GM23338 (cell line): ENCODE data around the gene THADA. TPM values are rescaled to one million over a fixed set of nuclear protein-coding genes. Genes with fewer than 3 reads are reported as not detected.

Experiments used
- ATAC-seq: fragments of 200-7000 bp; cut with Tn5 transposase; 3 replicates; pipeline ENCODE4 v1.9.1; 2020
- DNase-seq: peaks from one replicate; pipeline ENCODE4 v3.0.0-alpha.2; 2015; ENCODE audit warnings: low spot score
- H2AFZ ChIP-seq: fragments of 200-600 bp; sonication (generic); 2 replicates; pipeline ENCODE4 v1.8.0; 2016; ENCODE audit warnings: antibody characterized with exemption, mild to moderate bottlenecking, moderate library complexity
- H3F3A ChIP-seq: fragments of 200-600 bp; sonication (generic); replicated peaks from 2 replicates; pipeline ENCODE4 v1.8.0; 2017; ENCODE audit warnings: antibody characterized with exemption, mixed run types, low read depth
- H3K27ac ChIP-seq: fragments of 200-600 bp; sonication (generic); 2 replicates; pipeline ENCODE4 v1.6.1; 2016; ENCODE audit warnings: low read depth
- H3K27me3 ChIP-seq: fragments of 200-600 bp; sonication (generic); 2 replicates; pipeline ENCODE4 v1.8.0; 2016; ENCODE audit warnings: mild to moderate bottlenecking, mixed run types, moderate library complexity; ENCODE audit not compliant: insufficient read depth
- H3K36me3 ChIP-seq: fragments of 200-600 bp; sonication (generic); 2 replicates; pipeline ENCODE4 v1.8.0; 2016; ENCODE audit warnings: mild to moderate bottlenecking; ENCODE audit not compliant: insufficient read depth
- H3K4me1 ChIP-seq: fragments of 200-600 bp; sonication (generic); 2 replicates; pipeline ENCODE4 v1.8.0; 2016; ENCODE audit warnings: mild to moderate bottlenecking, moderate library complexity; ENCODE audit not compliant: insufficient read depth
- H3K4me2 ChIP-seq: fragments of 200-600 bp; sonication (generic); 2 replicates; pipeline ENCODE4 v1.7.1; 2017; ENCODE audit warnings: mixed run types
- H3K4me3 ChIP-seq: fragments of 200-600 bp; sonication (generic); 2 replicates; pipeline ENCODE4 v1.6.1; 2016; ENCODE audit warnings: mixed run types
- H3K79me2 ChIP-seq: fragments of 200-600 bp; sonication (generic); replicated peaks from 2 replicates; pipeline ENCODE4 v1.8.0; 2017; ENCODE audit warnings: mild to moderate bottlenecking; ENCODE audit not compliant: insufficient read depth
- H3K9me2 ChIP-seq: fragments of 200-600 bp; sonication (generic); 2 replicates; pipeline ENCODE4 v1.8.0; 2017; ENCODE audit not compliant: insufficient read depth
- H4K20me1 ChIP-seq: fragments of 200-600 bp; sonication (generic); replicated peaks from 2 replicates; pipeline ENCODE4 v1.8.0; 2017; ENCODE audit warnings: mild to moderate bottlenecking; ENCODE audit not compliant: insufficient read depth
- H3K27ac Mint-ChIP-seq: 2 replicates; pipeline ENCODE4 v1.8.0; 2020; ENCODE audit warnings: inconsistent platforms, mild to moderate bottlenecking, moderate library complexity, mixed read lengths
- H3K27me3 Mint-ChIP-seq: 3 replicates; pipeline ENCODE4 v1.8.0; 2022; ENCODE audit warnings: low read depth, mild to moderate bottlenecking, moderate library complexity, mixed read lengths, inconsistent platforms; ENCODE audit not compliant: insufficient read depth, poor library complexity
- H3K36me3 Mint-ChIP-seq: 3 replicates; pipeline ENCODE4 v1.8.0; 2021; ENCODE audit warnings: low read depth, mild to moderate bottlenecking, inconsistent platforms, moderate library complexity, mixed read lengths
- H3K4me1 Mint-ChIP-seq: 3 replicates; pipeline ENCODE4 v1.8.0; 2020; ENCODE audit warnings: mild to moderate bottlenecking, inconsistent platforms, mixed read lengths
- H3K4me3 Mint-ChIP-seq: 3 replicates; pipeline ENCODE4 v1.8.0; 2021; ENCODE audit warnings: moderate library complexity, mild to moderate bottlenecking, inconsistent platforms, mixed read lengths
- H3K9me3 Mint-ChIP-seq: 3 replicates; pipeline ENCODE4 v1.8.0; 2020; ENCODE audit warnings: moderate library complexity, mild to moderate bottlenecking, inconsistent platforms, mixed read lengths
- CREB1 ChIP-seq: fragments of 250-450 bp; sonication (Bioruptor Pico); IDR thresholded peaks from 2 replicates; pipeline ENCODE4 v1.5.0; 2020; ENCODE audit warnings: low read depth, mild to moderate bottlenecking, moderate library complexity
- CTCF ChIP-seq, 2 experiments: fragments of 200-600 bp in 1 of 2; sonication (generic) in 1 of 2; conservative IDR thresholded peaks; 2 replicates each; pipeline versions ENCODE4 v1.5.1 to v1.6.1; 2016 to 2017; ENCODE audit warnings: antibody characterized with exemption in 2 of 2, low read depth in 2 of 2, mild to moderate bottlenecking in 2 of 2, moderate library complexity in 1 of 2
- ETS1 ChIP-seq: IDR thresholded peaks from 2 replicates; pipeline ENCODE4 v1.6.1; 2016; ENCODE audit warnings: antibody characterized with exemption
- EZH2 ChIP-seq: fragments of 200-600 bp; sonication (generic); IDR thresholded peaks from one replicate; pipeline ENCODE4 v1.8.0; 2017; ENCODE audit warnings: antibody characterized with exemption, mild to moderate bottlenecking, low read depth; ENCODE audit not compliant: unreplicated experiment
- EZH2phosphoT487 ChIP-seq: fragments of 200-600 bp; sonication (generic); IDR thresholded peaks from one replicate; pipeline ENCODE4 v1.8.1; 2018; ENCODE audit warnings: antibody characterized with exemption; ENCODE audit not compliant: unreplicated experiment
- JUNB ChIP-seq: IDR thresholded peaks from one replicate; pipeline ENCODE4 v1.6.1; 2016; ENCODE audit warnings: antibody characterized with exemption; ENCODE audit not compliant: unreplicated experiment
- NANOG ChIP-seq: IDR thresholded peaks from 2 replicates; pipeline ENCODE4 v1.6.1; 2016; ENCODE audit warnings: antibody characterized with exemption, borderline replicate concordance
- POLR2AphosphoS5 ChIP-seq: IDR thresholded peaks from 2 replicates; pipeline ENCODE4 v1.6.1; 2016; ENCODE audit warnings: antibody characterized with exemption, low read depth
- REST ChIP-seq: IDR thresholded peaks from one replicate; pipeline ENCODE4 v1.6.1; 2018; ENCODE audit warnings: antibody characterized with exemption; ENCODE audit not compliant: unreplicated experiment
- STAT1 ChIP-seq: IDR thresholded peaks from one replicate; pipeline ENCODE4 v1.6.1; 2016; ENCODE audit warnings: antibody characterized with exemption; ENCODE audit not compliant: unreplicated experiment
- ZNF114 ChIP-seq: fragments of 250-450 bp; sonication (Bioruptor Pico); IDR thresholded peaks from 2 replicates; pipeline ENCODE4 v1.5.0; 2020; ENCODE audit warnings: mild to moderate bottlenecking, moderate library complexity
- ZNF331 ChIP-seq: fragments of 250-450 bp; sonication (Bioruptor Pico); IDR thresholded peaks from 2 replicates; pipeline ENCODE4 v1.5.0; 2020; ENCODE audit warnings: low read depth, mild to moderate bottlenecking, moderate library complexity
- ZNF462 ChIP-seq: fragments of 250-450 bp; sonication (Bioruptor Pico); IDR thresholded peaks from 2 replicates; pipeline ENCODE4 v1.5.0; 2020; ENCODE audit warnings: mild to moderate bottlenecking, moderate library complexity
- polyA plus RNA-seq: library from polyadenylated mRNA; unstranded; fragments of >200 nt; fragmentation: Nextera tagmentation; extraction: Ambion mirVana; gene quantifications from 2 replicates; pipeline ENCODE4 v1.2.1, GENCODE V29; 2016
- total RNA-seq: library from RNA; depleted of rRNA; stranded (reverse); fragments of >200 nt; shearing (Covaris generic); gene quantifications from 2 replicates; pipeline ENCODE4 v1.2.3, GENCODE V29; 2014

The THADA gene
- total and polyA plus RNA-seq, 2 experiments from 2014 or later, result 17.0 to 30.7 TPM

DNA sequence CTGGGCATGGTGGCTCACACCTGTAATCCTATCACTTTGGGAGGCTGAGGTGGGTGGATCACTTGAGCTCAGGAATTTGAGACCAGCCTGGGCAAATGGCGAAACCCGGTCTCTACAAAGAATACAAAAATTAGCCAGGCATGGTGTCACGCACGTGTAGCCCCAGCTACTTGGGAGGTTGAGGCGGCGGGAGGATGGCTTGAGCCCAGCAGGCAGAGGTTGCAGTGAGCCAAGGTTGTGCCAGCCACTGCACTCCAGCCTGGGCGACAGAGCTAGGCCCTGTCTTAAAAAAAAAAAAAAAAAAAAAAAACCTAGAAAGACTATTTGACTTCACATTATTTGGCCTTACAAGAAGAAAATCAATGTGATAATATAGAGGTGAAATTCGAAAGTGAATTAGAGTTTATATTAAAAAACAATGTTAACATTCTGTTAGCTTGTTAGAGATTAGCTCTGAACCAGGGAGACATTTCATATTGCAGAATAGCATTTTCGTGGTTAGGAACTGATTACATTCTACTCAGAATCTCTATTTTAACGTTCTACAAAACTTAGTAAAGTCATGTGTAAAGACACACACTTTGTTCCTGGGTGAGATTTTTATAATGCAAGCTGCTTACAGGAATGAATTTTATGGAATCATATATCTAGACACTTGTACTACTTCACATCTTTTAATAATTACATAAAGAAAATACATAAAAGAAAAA lies 120.5 kb downstream of the THADA start:
- H3K4me2 ChIP-seq, result no peak overlapping the region
- H3F3A ChIP-seq, result no peaks in the 10 kb centered on the region
- H3K9me2 ChIP-seq, result no peaks in the 10 kb centered on the region
- Mint-ChIP-seq H3K27me3 (peaks cover 1% of the 10 kb centered on the region), H3K9me3 (no peaks in the 10 kb centered on the region), H3K4me3 (no peak overlapping the region), H3K4me1 (no peaks in the 10 kb centered on the region), H3K36me3 (no peaks in the 10 kb centered on the region), H3K27ac (no peak overlapping the region)
- DNase-seq (no peak), ATAC-seq (no peak)
- H3K36me3 ChIP-seq, result no peaks in the 10 kb centered on the region
- no peak overlapping the region for H3K4me3 ChIP-seq
- no peak overlapping the region for H3K27ac ChIP-seq
- TF ChIP-seq CREB1 (CRISPR knock-in tag), result no peak
- no peak for TF ChIP-seq NANOG
- no peak for TF ChIP-seq STAT1
- no peak for TF ChIP-seq ETS1
- TF ChIP-seq ZNF331 (CRISPR knock-in tag), result no peak
- no peak for TF ChIP-seq REST
- no peak for TF ChIP-seq ZNF462 (CRISPR knock-in tag)
- no peak for TF ChIP-seq CTCF (conservative IDR thresholded peaks at IDR 0.05; ENCODE audit: low read depth in 2 of 2)
- TF ChIP-seq EZH2phosphoT487, result no peak
- TF ChIP-seq POLR2AphosphoS5, result no peak
- TF ChIP-seq JUNB, result no peak
- TF ChIP-seq EZH2, result no peak
- TF ChIP-seq ZNF114 (CRISPR knock-in tag), result no peak
- H2AFZ ChIP-seq, result no peak overlapping the region
- no peaks in the 10 kb centered on the region for H4K20me1 ChIP-seq
- H3K79me2 ChIP-seq, result no peaks in the 10 kb centered on the region
- H3K4me1 ChIP-seq, result no peaks in the 10 kb centered on the region
- no peaks in the 10 kb centered on the region for H3K27me3 ChIP-seq
